VCaP (cell line): Measurements from ENCODE around the gene RALGAPA2.

Experiments used
- H3K27ac ChIP-seq: fragments of 450-650 bp; 2 replicates; pipeline ENCODE4 v1.5.1; 2017
- TF ChIP-seq, protein P1 (sequence below): fragments of 450-650 bp; conservative IDR thresholded peaks from 2 replicates; pipeline ENCODE4 v1.5.1; 2017; ENCODE audit warnings: mild to moderate bottlenecking, moderate library complexity

Gene RALGAPA2

GRCh38 chr20:20562507-20562906, 149.9 kb downstream of the RALGAPA2 start:
- no peak overlapping the region for H3K27ac ChIP-seq
- TF ChIP-seq, protein P1, sequence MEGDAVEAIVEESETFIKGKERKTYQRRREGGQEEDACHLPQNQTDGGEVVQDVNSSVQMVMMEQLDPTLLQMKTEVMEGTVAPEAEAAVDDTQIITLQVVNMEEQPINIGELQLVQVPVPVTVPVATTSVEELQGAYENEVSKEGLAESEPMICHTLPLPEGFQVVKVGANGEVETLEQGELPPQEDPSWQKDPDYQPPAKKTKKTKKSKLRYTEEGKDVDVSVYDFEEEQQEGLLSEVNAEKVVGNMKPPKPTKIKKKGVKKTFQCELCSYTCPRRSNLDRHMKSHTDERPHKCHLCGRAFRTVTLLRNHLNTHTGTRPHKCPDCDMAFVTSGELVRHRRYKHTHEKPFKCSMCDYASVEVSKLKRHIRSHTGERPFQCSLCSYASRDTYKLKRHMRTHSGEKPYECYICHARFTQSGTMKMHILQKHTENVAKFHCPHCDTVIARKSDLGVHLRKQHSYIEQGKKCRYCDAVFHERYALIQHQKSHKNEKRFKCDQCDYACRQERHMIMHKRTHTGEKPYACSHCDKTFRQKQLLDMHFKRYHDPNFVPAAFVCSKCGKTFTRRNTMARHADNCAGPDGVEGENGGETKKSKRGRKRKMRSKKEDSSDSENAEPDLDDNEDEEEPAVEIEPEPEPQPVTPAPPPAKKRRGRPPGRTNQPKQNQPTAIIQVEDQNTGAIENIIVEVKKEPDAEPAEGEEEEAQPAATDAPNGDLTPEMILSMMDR = no peak

- TF ChIP-seq, protein P1 = no peak
These were observed 150.6 kb downstream of the RALGAPA2 start for GRCh38 chr20:20561841-20562240.

GRCh38 chr20:20561172-20561571, 151.3 kb downstream of the RALGAPA2 start:
- TF ChIP-seq, protein P1 = no peak
- H3K27ac ChIP-seq = no peak overlapping the region

More at GRCh38 chr20:20561841-20562240, 150.6 kb downstream of the RALGAPA2 start:
- no peak overlapping the region for H3K27ac ChIP-seq

- TF ChIP-seq, protein P1 = no peak
- peak overlapping the region; percentile 19 for H3K27ac ChIP-seq
These were observed 155.0 kb downstream of the RALGAPA2 start for GRCh38 chr20:20557406-20557805.

DNA sequence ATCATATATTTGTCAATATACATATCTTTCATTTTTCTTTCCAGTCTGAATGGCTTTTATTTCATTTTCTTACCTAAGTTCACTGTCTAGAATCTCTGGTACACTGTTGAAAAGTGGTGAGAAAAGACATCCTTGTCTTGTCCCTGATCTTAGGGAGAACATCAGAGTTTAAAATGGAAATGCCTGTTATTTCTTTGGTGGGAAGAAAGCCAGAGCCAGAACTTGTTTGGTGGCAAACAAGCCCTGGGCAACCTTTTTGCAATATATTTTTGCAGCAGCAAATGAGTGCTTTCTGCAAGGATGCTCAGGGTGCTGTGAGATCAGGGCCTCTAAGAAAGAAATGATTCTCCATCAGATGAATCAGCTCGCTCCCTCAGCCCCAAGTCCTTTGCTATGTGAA, 156.6 kb downstream of the RALGAPA2 start:
- H3K27ac ChIP-seq = peak overlapping the region; percentile 19
- TF ChIP-seq, protein P1 = no peak

DNA sequence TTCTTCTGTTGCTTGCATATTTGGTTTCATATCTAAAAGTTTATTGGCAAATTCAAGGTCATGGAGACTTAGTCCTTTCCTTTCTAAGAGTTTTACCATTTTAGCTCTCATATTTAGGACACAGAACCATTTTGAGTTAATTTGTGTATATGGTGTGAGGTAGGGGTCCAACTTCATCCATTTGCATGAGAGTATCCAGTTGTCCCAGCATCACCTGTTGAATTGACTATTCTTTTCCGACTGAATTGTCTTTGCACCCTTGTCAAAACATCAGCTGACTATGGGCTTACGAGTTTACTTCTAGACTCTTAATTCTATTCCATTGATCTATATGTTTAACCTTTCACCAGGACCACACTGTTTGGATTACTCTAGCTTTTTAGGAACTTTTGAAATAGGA, 157.5 kb downstream of the RALGAPA2 start:
- TF ChIP-seq, protein P1 = no peak
- no peak overlapping the region for H3K27ac ChIP-seq

GRCh38 chr20:20553541-20553940, 158.9 kb downstream of the RALGAPA2 start:
- peak overlapping the region; percentile 93 for H3K27ac ChIP-seq
- TF ChIP-seq, protein P1 = no peak

- TF ChIP-seq, protein P1 = no peak
- peak overlapping the region; percentile 93 for H3K27ac ChIP-seq
These were observed 160.4 kb downstream of the RALGAPA2 start for GRCh38 chr20:20552076-20552475.
